Left colon (tissue), 2 donors: ENCODE data around the gene RNF121. TPM values are rescaled to one million over a fixed set of nuclear protein-coding genes. Genes with fewer than 3 reads are reported as not detected.

Experiments used
- total RNA-seq, 2 donors: library from RNA; stranded (reverse); fragmentation: NEBNext Ultra II Directional; extraction: Animal tissue kit (Norgen Biotek cat#: 25700); gene quantifications; one replicate each; pipeline ENCODE4 v1.2.1, GENCODE V29; 2021
- donor health status: DM: no; HTN: no; CAD: no.
- donor health status: DM: yes; HTN: yes; CAD: no.

RNF121 gene
- total RNA-seq, 2 donors from 2014 or later, result 29.5 to 39.5 TPM

Other genes with a start within 250 kb of the RNF121 start
- not detected for gene DEFB108B, start 95.8 kb upstream of the RNF121 start, total RNA-seq
- not detected for gene DEFB131B, start 50.6 kb upstream of the RNF121 start, total RNA-seq
- 10 to 100 TPM in 1 of 2 donors, 1 to 10 TPM in 1; 7.5 to 12.5 TPM for gene XNDC1N, start 452 bp upstream of the RNF121 start, total RNA-seq
- 10 to 100 TPM in 1 of 2 donors, 1 to 10 TPM in 1; 8.0 to 10.6 TPM for gene IL18BP, start 69.9 kb downstream of the RNF121 start, total RNA-seq
- 100 to 1,000 TPM; 157 to 183 TPM for gene NUMA1, start 151.5 kb downstream of the RNF121 start, total RNA-seq
- 10 to 100 TPM in 1 of 2 donors, 1 to 10 TPM in 1; 8.0 to 10.1 TPM for gene LRRC51, start 151.8 kb downstream of the RNF121 start, total RNA-seq
- 100 to 1,000 TPM in 1 of 2 donors, 10 to 100 TPM in 1; 96.8 to 102 TPM for gene LAMTOR1, start 174.3 kb downstream of the RNF121 start, total RNA-seq
- not detected for gene TOMT, start 176.9 kb downstream of the RNF121 start, total RNA-seq
- 10 to 100 TPM; 44.2 to 49.8 TPM for gene ANAPC15, start 183.6 kb downstream of the RNF121 start, total RNA-seq
- not detected for gene FOLR3, start 206.7 kb downstream of the RNF121 start, total RNA-seq